DLD1 (cell line): Measurements from ENCODE around the gene ASB1.
"Not testable (repeated sequence)": the region's sequence is repeated elsewhere in the genome, so short reads cannot be mapped to it uniquely, and the experiment has no call there.

Experiments used
- in situ Hi-C: cut with HindIII; loops from 2 replicates; pipeline ENCODE4 v1.10.0; 2017; ENCODE audit warnings: low sequenced_read_pairs

Gene ASB1

DNA sequence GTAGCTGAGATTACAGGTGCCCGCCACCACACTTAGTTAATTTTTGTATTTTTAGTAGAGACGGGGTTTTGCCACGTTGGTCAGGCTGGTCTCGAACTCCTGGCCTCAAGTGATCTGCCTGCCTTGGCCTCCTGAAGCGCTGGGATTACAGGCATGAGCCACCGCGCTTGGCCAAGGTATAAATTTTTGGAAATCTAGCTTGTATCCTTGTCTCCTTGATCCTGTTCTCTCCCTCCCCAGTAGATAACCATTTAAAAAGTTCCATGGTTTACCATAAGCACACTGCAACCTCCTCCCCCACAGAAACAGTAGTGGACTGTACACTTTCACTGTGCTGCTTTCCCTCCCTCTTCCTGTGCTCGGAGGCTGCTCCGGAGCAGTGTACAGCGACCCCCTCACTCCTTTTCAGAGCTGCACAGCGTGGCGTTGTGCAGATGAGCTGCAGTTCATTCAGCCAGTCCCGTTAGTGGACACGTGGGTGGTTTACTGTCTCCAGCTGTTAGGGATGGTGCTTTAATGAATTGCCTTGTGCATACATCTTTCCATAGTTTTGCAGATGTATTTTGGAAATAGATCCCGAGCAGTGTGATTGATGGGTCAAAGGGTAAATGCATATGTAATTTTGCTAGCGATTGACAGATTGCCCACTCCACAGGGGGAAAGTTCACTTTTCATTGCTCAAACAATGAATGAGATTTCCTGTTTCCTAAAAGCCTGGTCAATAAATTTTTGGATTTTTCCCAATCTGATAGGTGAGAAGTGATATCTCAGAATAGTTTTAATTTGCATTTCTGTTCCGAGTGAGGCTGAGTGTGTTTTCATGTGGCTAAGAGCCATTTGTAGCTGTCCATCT is 14.8 kb downstream of the ASB1 start:
- in situ Hi-C loops, result no loop called here

DNA sequence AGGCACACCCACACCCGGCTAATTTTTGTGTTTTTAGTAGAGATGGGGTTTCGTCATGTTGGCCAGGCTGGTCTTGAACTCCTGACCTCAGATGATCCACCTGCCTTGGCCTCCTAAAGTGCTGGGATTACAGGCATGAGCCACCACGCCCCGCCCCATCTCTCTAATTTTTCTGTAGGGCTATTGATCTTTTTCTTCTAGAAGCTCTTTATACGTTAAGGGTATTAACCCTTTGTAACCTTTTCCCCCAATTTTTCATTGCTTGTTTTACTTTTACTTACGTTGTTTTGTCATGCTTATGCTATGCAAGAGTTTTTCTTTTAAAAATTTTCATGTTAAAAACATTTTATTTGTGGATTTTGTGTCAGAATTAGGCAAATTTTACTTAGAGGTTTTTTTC is 15.5 kb downstream of the ASB1 start:
- in situ Hi-C loops, result not testable (repeated sequence)

DNA sequence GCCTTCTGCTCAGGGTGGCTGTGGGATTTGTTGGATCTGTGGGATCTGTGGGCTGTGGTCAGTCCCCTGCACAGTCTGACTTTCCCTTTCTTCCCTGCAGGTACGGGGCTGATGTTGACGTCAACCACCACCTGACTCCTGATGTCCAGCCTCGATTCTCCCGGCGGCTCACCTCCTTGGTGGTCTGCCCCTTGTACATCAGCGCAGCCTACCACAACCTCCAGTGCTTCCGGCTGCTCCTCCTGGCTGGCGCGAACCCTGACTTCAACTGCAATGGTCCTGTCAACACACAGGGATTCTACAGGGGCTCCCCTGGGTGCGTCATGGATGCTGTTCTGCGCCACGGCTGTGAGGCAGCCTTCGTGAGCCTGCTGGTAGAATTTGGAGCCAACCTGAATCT is 17.5 kb downstream of the ASB1 start:
- in situ Hi-C loops, result no loop called here

DNA sequence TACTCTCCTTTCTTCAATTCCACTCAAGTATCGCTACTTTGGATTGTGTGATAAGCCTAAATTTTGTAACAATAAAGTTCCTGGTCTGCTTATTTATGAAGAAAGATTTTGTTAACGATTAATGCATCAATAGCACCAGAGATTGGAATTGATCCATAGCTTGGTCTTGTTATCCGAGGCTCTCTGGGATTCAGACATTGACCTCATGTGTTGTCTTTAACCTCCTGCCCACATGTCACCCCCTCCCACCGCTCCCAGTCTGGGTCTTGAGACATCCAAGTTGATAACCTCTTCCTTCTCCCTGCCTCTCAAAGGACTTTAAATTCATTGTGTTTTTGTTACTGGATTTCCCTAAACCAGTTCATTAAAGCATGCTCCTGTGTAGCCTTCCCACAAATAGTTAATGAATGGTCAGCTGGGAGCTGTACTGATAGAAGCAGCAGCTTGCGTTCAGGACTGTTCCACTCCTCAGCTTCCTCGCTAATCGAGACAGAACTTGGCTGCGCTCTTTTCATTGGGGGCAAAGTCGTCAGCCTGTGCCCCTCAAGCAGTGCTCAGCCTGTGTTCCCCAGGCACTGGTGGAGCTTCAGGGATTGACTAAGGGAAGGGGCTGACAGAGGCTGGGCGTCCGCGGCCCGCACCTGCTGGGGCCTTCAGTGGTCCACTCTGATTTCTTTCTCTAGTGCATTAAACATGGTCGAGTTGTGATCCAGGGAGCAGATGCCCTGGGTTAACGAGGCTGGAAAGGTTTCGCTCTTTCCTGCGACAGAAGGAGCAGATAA is 18.9 kb downstream of the ASB1 start:
- in situ Hi-C loops, result no loop called here

DNA sequence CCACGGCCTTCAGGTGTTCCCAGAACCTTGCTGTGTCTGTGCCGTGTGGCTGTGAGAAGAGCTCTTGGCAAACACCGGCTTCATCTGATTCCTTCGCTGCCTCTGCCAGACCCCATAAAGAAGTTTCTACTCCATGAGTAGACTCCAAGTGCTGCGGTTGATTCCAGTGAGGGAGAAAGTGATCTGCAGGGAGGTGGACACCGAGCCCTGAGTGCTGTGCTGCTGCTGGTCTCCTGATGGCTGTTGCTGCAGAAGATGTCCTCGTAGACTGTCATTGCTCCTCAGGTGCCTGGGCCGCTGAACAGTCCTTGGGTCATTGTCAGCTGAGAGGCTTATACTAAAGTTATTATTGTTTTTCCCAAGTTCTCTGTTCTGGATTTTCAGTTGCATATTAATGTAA is 19.6 kb downstream of the ASB1 start:
- in situ Hi-C loops, result no loop called here

DNA sequence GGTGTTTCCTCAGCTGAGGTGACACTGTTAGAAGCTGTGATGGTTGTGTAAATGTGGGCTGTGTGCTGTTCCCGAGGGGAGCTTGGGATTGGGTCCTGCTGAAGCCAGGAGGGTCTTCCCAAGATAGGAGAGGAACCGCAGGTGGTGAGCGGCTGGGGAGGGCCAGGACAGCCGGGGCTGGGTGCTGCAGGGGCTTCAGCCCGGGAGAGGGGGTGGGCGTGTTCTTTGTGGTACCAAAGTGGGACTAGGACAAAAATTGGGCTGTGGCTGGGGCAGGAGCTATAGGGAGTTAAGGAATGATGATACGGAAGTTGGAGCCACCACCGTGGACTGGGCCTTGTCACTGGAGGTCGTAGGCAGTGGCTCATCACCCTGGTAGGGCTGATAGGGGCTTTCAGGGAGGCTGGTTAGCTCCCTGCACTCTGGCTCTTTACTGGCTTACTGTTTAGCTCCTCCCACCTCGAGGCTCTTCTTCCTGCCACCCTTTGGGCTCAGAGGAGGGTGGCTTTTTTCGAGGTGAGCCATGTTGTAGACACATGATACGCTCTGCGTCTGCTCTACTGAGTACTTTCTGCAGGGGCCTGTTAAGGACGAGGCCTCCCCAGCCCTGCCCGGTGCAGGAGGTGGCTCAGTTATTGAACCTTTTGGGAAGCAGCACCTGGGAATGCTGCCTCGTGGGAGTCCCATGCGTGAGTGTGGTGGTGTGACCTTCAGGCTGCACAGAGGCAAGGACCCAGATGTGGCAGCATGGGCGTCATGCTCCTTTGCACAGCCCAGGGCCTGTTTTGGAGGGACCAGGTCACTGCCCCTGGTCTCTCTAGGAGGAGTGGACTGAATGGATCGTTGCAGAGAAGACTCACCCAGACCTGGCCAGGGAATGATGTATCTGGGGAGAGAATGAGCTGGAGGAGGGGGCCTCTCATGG is 21.6 kb downstream of the ASB1 start:
- in situ Hi-C loops, result no loop called here

DNA sequence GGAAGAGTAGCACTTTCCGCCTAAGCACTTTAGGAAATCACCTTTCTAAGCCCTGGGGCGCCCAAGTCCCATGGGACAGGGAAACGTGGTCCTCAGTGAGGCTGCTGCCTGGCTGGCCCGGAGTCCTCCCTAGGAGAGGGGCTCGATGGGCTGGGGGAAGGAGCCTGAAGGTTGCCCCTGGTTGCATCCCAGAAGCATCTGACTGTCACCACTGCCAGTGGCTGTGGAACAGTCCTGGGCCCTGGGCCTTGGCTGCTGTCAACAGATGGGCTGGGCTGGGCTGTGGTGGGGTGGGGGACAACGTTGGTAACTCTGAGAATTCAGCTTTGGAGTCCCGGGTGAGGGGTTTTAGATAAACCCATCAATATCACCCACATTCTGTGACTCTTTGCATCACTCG is 22.5 kb downstream of the ASB1 start:
- in situ Hi-C loops, result no loop called here

DNA sequence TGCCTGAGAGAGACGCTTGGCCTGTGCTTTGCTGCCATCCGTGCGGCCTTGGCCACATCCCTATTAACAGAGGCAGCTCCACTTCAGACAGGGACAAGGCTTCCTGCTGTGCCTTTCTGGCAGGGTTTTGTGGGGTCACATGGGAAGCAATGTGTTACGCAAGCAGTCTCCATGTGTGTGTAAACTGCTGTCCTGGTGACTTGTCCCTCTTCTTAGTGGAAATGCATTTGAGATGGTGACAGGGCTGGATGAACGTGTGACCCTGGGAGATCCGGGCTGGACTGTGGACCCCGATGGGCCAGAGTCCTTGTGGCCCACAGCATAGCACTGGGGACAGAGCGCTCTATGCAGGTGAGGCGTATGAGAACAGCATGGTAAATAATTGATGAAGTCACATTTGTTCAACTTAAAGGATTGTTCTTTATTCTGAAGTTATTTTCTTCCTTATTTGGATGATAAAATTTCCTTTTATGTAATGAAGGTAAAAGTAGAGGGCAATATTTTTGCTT is 23.2 kb downstream of the ASB1 start:
- in situ Hi-C loops, result no loop called here

DNA sequence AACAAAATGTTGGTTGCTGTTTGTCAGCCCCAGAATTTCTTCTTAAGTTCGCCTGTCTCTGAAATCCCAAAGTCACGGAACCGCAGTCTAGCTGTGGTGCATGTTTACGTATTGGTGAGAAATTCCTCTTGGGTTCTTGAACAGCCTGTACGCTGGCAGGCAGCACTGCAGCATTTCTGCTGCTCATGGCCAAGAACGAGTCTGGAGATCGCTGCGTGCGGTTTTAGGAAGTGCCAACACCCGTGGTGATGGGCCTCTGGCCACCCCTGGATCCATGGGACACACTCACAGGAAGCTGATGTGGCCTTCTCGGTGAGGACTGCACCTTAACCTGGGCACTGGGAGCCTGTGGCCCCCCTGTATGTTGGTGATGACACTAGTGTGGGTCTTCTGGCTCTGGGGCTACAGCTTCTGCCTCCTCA is 23.7 kb downstream of the ASB1 start:
- in situ Hi-C loops, result no loop called here

DNA sequence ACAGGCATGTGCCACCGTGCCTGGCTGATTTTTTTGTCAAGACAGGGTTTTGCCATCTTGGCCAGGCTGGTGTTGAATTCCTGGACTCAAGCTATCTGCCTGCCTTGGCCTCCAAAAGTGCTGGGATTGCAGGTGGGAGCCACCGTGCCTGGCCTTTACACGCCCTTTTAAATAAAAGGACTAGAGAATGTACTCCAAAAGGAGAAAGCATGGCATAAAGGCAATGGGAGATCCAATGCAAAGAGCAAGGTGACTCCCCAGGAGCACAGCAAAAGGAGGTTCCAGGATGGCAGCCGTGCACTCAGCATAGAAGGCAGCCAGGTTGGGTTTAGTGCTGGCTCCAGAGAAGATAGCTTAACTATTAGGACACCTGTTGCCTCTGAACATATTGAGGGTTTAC is 27.1 kb downstream of the ASB1 start:
- in situ Hi-C loops, result no loop called here

DNA sequence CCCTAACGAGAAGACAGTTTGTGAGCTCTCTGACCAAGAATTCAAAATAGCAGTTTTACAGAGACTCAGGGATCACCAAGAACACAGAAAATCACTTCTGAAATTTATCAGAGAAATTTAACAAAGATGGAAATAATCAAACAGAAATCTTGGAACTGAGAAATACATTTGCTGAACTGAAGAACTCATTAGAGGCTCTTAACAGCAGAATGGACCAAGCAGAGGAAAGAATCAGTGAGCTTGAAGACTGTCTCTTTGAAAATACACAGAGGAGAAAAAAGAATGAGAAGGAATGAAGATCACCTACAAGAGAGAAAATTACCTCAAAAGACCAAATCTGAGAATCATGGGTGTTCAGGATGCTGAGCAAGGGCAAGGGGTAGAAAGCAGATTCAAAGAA is 29.7 kb downstream of the ASB1 start:
- in situ Hi-C loops, result no loop called here

DNA sequence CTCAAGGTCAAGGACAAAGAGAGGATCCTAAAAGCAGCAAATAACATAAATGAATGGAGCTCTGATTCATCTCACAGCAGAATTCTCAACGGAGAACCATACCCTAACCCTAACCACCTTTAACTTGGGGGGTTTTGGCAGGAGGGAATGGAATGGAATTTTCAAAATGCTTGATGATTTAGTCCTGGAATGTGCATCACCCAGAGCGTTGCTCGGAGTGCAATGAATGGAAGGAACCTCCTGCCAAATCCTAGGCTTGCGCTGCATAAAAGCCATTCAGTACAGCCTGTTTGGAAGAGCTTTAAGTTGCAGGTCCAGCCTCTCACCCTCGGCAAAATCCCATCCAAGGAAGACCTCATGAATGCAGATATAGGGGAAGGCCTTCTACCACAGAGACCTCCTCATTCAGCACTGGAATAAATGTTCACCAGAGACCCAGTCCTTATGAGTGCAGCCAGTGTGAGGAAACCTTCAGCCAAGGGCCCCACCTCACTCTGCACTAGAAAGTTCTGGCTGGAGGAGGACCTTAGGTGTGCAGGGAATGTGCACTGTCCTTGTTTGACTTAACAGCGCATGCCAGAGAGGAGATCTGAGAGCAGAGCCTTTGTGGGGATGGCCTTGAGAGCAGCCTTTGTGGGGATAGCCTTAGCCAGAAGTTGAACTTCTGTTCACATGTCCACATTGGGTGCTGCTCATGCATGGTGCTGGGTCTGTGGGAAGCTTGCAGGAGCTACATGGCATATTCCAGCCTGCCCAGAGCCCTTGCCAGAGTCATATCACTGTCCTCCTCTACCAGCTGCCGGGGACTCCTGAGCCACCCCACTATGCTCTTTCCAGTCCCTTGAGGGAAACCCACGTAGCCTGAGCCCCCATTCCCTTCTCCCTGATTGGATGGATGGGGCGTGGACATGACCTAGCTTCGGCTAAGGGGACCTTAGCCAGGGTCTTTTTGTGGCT is 30.5 kb downstream of the ASB1 start:
- in situ Hi-C loops, result no loop called here

DNA sequence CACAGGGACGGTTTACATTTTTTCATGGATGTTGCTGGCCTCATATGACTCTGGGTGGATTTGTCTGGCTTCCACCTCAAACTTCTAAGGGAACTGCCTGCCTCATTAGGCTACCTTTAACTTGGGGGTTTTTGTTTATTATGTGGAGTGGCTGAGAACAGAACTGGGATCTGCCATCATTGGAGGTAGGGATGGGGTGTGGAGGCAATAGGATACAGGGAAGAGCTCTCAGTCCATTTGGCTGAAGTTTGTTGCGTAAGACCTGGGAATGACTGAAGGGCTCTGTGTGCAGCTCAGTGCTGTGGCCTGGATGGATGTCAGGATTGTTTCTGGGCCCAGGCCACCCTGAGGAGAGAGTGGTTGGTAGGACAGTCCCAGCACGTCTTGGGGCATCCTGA is 31.2 kb downstream of the ASB1 start:
- in situ Hi-C loops, result no loop called here

DNA sequence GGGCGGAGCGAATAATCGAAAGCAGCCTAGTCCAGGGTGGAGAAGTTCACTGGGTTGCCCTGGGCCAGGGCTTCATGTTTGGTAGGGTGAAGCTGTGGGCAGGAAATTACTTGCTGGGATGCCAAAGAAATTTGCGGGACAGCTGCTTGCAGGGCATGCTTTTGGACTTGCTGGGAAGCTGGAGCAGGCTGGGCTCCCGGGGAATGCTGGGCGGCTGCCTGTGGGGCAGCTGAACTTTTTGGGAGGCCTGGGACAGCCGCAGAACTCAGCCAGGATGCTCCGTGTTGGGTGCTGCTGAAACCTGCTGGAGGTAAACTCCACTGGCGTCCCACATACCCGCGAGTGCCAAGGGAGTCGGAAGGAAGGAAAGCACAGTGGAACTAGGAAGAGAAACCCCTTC is 31.9 kb downstream of the ASB1 start:
- in situ Hi-C loops, result no loop called here

DNA sequence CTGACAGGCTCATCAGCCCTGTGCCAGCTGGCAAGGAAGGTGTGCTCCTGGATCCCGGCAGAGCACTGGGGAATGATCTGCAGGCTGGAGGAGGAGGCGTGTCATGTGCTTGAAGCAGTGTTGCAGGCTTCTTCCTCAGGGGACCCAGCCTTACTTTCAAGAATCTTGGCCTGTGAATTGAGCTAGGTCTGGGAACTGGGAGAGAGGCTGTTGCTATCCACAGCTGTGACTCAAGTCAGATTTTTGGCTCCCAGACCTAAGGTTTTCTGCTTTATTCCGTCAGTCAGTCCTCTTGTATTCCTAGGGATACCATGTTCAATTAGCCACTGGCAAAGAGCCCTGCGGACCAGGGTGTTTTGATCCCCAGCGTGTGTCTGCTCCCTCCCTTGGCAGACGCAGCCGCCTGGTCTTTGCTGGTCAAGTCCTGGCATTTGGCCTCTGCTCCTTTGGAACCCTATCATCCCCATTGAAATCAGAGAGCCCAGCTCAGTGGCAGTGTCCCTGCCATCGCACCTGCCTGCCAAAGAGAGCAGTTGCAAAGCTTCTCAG is 32.4 kb downstream of the ASB1 start:
- in situ Hi-C loops, result no loop called here

DNA sequence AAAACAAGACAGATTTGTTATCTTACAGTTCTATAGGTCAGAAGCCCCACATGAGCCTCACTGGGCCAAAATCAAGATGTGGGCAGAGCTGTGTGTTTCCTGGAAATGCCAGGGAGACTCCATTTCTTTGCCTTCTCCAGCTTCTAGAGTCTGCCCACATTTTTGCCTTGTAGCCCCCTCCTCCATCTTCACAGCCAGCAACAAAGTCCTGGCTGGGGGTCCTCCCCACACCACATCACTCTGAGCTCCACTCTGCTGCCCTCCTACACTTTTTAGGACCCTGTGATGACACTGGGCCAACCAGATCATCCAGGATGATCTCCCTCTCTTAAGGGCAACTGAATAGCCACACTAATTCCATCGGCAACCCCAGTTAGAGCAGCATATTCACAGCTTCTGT is 34.3 kb downstream of the ASB1 start:
- in situ Hi-C loops, result no loop called here

DNA sequence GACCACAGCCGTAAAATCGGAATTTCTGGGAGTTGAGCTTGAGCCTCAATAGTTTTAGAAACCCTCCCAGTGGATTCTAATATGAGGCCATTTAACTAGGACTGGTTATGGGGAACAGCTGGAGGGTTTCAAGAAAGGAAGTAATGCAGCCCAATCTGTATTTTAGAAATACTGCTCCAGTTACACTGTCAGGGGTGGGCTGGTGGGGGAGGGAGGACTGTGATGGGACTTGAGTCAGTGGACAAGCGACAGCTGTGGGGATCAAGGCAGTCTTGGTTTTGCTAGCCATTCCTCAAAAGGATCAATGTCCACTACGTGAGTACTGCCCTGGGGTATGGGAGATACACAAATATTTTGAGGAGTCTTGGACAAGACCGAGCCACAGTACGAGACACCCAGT is 34.8 kb downstream of the ASB1 start:
- in situ Hi-C loops, result no loop called here

DNA sequence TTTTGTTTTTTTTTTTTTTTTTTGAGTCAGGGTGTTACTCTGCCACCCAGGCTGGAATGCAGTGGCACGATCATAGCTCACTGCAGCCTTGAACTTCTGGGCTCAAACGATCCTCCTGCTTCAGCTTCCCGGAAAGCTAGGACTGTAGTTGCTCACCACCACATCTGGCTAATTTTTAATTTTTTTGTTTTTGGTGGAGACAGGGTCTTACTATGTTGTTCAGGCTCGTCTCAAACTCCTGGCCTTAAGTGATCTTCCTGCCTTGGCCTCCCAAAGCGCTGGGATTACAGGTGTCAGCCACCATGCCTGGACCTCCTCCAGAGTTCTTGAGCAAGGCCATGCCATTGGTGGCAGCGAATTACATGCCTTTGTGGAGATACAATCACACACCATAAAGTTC is 35.2 kb downstream of the ASB1 start:
- in situ Hi-C loops, result no loop called here

DNA sequence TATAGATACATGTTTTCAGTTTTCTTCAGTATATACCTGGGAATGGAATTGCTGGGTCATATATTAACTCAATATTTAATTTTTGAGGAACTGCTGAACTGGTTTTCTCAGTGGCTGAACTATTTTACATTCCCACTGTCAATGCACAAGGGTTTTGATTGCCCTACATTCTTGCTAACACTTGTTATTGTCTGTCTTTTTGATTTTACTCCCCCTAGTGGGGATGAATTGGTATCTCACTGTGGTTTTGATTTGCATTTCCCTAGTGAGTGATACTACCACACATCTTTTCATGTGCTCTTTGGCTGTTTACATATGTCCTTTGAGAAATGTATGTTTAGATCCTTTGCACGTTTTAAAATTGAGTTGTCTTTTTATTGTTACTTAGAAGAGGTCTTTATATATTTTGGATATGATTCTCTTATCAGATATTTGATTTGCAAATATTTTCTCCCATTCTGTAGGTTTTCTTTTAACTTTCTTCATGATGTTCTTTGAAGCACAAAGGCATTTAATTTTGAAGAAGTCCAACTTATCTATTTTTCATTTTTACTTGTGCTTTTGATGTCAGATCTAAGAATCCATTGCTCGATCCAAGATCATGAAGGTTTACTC is 36.2 kb downstream of the ASB1 start:
- in situ Hi-C loops, result no loop called here
